Endometrium (tissue), 2 donors: ENCODE measurements around the gene ABCG4.
"Not testable (repeated sequence)": the region's sequence is repeated elsewhere in the genome, so short reads cannot be mapped to it uniquely, and the experiment has no call there.

ENCODE experiments used
- FAIRE-seq: peaks from 2 replicates; lab custom pipeline; 2012; peaks lifted over from hg19 to GRCh38; lab: Jason Lieb, UNC
- donor health status: control.
- donor health status: control.

ABCG4 gene

DNA sequence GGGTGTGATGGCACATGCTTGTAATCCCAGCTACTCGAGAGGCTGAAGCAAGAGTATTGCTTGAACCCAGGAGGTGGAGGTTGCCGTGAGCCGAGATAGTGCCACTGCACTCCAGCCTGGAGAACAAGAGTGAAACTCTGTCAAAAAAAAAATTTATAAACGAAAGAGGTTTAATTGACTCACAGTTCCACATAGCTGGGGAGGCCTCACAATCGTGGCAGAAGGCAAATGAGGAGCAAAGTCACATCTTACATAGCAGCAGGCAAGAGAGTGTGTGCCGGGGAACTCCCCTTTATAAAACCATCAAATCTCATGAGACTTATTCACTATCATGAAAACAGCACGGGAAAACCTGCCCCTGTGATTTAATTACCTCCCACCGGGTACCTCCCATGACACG is 35.5 kb downstream of the ABCG4 start:
- not testable (repeated sequence) for FAIRE-seq

DNA sequence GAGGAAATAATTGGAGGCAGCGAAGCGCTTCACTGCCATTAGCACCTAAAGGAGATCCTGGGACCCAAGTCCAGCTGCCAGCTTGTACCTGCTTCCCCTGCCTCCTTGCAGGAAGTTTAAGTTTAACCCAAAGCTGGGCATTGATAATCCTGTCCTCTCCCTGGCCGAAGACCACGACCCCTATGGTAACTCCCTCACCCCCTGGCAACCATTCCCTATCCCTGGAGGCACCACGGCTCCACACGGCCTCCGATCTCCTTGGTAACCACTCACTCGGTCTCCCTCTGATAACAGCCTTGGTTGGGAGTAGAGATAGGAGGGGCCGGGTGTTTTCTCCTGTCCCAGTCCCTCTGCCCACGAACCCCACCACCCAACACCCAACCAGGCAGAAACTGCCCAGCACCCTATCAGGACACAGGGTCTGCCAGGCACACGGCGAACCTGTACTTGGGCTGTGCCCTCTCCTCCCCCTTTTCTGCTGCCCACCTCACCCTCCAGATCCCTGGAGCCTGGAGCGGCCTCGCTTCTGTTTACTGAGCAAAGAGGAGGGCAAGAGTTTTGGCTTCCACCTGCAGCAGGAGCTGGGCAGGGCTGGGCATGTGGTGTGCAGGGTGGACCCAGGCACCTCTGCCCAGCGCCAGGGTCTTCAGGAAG is 37.3 kb downstream of the ABCG4 start:
- no peak for FAIRE-seq

DNA sequence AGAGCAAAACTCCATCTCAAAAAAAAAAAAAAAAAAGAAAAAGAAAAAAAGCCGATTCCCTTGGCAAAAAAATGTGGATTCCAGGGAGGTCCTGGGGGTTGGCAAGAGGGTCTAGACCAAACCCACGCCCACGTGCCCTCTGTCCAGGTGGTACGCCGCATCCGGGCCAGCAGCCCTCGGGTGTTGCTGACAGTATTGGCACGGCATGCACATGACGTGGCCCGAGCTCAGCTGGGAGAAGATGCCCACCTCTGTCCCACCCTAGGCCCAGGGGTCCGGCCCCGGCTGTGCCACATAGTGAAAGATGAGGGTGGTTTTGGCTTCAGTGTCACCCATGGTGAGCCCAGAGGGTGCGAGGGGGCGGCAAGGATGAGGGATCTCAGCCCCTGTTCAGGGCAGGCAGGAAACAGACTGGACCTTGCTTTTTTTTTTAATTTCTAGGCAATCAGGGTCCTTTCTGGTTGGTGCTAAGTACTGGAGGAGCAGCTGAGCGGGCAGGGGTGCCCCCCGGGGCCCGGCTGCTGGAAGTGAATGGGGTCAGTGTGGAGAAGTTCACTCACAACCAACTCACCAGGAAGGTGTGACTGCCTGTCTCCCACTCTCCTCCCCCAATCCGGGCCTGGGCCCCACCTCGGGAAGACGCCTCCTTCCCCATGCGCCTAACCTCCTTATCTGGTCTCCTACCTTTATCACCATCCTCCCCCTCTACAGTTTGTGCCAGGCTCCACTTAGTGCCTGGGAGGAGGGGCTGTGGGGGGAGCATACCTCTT is 38.5 kb downstream of the ABCG4 start:
- no peak for FAIRE-seq

DNA sequence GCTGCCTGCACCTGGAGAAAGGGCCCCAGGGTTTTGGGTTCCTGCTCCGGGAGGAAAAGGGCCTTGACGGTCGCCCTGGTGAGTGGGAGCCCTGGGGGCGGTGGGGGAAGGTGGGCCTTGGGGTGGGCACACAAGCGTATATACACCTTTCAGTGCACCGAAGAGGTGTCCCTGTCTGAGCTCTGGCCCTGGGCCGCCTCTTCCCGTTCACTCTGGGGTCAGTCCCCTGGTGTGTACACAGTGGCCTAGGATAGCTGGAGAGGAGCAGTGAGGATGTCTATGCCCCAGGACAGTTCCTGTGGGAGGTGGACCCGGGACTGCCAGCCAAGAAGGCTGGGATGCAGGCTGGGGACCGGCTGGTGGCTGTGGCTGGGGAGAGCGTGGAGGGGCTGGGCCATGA is 39.2 kb downstream of the ABCG4 start:
- FAIRE-seq = no peak

DNA sequence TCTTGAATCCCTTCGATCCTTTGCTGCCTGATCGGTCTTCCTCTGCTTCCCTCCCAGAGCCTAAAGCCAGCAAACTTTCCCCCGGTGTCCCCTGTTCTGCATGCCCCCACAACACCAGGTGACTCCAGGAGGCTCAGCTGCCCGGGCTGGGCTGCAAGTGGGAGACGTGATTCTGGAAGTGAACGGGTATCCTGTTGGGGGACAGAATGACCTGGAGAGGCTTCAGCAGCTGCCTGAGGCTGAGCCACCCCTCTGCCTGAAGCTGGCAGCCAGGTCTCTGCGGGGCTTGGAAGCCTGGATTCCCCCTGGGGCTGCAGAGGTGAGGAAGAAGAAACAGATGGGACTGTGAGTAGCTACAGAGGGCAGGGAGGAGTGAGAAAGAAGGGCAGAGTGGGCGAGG is 40.0 kb downstream of the ABCG4 start:
- FAIRE-seq = no peak

DNA sequence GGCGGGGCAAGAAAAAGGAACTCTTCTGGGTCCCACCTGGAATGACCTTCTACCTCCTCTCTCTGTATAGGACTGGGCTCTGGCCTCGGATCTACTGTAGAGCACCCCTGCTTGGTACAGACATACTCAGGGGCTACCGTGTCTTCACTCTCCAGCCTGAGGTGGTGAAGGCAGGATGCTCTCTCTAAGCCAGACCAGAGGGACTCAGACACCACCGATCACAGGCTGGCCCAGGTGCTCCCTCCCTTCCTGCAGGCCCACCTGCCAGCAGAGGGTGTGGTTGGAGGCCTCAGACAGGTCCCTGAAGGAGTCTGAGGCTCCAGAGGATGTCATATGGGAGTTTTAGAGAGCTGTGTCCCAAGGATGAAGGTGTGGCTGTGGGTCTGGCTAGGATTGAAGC is 40.5 kb downstream of the ABCG4 start:
- FAIRE-seq = no peak

DNA sequence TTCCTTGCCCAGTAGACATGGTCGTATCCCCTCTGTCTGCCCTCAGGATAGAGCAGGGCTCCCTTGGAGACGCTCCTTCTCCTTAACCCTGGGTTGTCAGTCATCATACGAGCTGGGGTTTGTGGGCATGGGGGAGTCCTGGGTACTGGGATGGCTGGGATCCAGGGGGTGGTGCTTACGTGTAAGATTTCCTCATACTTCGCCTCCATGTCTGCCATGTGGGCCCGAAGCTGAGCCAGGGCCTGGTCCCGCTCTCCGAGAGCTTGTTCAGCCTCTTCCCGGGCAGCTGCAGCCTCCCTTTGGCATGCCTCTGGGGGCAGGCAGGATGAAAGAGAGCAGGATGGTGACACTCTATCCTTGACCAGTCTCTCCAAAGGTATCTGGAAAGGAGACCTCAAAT is 41.7 kb downstream of the ABCG4 start:
- FAIRE-seq = no peak

DNA sequence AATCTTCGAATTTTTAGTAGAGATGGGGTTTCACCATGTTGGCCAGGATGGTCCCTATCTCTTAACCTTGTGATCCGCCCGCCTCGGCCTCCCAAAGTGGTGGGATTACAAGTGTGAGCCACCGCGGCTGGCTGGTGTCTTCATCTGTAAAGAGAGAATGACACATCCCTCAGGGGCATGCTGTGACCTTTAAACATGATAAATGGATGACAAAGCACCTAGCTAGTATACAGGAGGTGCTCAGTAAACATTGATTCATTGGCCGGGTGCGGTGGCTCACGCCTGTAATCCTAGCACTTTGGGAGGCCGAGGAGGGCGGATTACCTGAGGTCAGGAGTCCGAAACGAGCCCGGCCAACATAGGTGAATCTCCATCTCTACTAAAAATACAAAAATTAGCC is 42.4 kb downstream of the ABCG4 start:
- not testable (repeated sequence) for FAIRE-seq

DNA sequence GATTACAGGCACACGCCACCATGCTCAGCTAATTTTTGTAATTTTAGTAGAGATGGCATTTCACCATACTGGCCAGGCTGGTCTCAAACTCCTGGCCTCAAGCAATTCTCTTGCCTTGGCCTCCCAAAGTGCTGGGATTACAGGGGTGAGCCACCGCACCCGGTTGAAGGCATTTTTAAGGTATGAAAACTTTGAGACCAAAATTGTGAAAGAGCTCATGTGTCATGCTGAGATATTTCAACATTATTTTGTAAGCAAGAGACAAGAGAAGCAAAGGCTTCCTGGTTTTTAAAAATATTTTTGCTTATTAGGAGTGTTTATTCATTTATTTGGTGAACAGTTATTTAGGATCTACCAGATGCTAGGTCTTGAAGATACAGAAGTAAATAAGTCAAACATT is 43.3 kb downstream of the ABCG4 start:
- FAIRE-seq = no peak

DNA sequence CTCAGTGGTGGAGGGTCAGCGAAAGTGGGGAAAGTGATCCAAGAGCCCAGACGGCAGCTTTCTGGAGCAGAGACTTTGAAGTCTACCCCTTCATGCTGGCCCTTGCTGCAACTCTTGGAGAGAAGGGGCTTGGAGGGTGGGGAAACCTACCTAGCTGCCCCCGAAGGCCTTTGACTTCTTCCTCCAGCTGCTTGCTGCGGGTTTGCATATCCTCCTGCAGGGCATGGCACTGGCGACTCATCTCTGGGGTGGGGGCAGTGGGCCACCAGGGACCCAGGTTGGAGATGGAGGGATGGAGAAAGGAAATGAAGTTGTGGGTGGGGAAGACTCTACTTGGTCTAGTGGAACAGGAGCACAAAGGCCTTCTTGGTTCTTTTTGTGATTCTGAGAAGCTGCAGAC is 44.1 kb downstream of the ABCG4 start:
- no peak for FAIRE-seq

DNA sequence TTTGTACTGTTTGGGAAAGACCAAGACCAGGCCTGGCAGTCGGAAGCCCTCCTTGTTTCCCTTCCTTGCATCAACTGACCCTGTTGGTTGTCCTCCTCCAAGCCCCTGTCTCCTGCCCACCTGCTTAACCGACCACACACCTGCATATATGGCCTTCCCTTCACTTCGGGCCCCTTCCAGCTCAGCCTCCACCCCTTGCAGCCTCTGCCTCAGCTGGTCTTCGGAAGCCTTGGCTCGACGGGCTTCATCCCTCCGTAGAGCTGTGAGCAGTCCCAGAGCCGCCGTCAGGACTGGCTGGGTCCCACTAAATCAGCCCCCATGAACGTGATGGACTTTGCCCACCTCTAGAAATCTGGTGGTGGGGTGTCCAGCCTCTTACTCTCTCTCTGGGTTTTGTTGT is 44.8 kb downstream of the ABCG4 start:
- FAIRE-seq = no peak

DNA sequence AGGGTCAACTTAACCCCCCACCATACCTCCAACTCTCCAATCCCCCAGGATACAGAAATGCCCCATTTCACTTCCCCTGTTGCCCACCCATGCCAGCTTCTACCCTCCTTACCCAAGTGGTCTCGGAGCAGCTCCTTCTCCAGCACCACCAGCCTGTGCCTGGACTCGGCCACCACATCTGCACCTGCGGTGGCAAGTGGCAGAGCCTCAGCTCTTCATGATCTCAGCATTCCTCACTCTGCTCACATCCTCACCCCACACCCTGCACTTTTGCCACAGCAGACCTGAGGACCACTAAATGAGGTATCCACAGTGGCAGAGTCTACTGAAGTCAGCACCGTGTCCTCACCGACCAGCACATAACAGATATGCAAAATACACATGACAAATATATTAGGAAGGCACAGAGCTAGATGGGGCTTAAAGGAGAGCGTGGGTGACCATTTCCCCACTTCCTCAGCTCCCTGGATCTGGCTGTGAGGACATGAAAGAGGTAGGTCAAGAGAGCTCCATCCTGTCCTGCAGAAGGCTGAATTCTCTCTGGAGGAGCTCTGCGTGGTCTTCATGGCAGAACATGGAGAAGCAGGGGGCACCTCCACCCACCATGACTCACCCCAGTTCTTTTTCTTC is 46.1 kb downstream of the ABCG4 start:
- FAIRE-seq = no peak

DNA sequence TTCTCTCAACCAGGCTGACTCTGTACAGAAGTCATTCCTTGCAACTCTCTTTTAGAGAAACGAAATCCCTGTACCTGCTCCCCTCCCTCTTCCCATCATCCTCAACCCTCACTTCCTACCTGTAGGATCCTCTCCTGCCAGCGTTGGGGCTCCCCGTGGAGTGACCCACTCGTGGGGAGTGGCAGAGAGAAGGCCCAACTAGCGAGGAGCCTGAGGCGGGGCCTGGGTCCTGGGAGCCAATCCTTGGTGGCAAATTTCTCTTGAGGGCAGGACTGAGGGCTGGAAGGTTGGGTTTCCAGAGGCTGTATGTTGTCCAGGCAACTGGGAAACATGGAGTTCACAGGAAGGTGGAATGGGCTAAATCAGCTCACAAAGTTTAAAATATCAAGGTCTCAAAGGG is 46.8 kb downstream of the ABCG4 start:
- no peak for FAIRE-seq

DNA sequence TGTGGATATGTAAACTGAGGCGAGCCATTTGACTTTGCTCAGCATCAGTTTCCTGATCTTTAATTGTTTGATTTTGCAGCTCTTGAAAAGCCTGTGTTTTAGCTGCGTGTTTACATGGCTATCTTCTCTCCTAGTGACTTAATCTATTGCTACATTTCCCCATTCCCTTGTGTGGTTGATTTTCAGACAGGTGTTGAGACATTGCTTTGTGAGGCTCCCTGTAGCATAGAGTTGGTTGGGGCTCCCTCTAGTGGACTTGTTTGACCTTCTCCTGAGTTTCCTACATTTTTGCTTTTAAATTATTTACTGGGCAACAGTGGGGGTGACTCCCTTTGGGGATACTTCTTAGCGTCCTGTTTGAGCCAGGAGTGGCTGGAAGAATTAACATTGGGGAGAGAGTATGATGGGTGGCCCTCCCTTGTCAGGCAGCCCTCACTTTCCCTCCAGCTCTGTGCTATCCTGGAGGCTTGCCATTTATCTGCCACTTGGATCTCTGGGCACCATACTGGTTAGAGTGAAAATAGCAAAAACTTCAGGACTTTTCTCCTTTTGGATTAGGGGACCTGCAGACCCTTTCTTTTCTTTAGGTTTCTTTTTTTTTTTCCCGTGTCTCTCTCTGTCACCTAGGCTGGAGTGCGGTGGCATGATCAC is 48.1 kb downstream of the ABCG4 start:
- peak; percentile 88 for FAIRE-seq

DNA sequence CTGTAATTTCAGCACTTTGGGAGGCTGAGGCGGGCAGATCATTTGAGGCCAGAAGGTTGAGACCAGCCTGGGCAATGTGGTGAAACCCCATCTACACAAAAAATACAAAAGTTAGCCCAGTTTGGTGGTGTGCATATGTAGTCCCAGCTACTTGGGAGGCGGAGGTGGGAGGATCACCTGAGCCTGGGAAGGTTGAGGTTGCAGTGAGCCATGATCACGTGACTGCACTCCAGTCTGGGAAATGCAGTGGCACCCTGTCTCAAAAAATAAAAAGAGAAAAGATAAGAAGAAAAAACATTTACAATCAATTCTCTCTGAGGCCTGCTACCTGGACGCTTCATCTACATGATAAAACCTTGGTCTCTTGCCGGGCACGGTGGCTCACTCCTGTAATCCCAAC is 50.1 kb downstream of the ABCG4 start:
- FAIRE-seq = no peak

DNA sequence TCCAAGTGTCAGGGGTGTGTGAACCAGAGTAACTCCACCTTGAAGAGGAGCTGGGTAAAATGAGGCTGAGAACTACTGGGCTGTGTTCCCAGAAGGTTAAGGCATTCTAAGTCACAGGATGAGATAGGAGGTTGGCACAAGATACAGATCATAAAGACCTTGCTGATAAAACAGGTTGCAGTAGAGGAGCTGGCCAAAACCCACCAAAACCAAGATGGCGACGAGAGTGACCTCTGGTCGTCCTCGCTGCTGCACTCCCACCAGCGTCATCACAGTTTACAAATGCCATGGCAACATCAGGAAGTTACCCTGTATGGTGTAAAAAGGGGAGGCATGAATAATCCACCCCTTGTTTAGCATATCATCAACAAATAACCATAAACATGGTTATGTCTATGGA is 52.4 kb downstream of the ABCG4 start:
- FAIRE-seq = not testable (repeated sequence)

DNA sequence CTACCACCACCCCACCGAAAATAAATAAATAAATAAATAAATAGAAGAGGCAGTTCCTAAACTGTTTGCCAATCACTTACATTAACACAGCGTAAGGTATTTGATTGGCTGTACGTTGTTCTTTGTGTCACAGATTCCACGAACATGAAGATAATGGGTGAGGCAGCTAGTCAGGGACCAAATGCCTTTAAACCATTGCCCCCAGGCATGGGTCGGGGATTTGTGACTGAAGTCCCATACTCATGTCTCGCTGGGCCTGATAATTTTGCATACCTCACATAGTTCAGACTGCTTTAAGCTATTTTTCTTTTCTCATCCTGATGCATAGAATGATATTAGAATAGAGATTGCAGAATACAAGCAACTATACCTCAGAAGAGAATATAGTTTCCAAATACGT is 53.7 kb downstream of the ABCG4 start:
- FAIRE-seq = no peak

DNA sequence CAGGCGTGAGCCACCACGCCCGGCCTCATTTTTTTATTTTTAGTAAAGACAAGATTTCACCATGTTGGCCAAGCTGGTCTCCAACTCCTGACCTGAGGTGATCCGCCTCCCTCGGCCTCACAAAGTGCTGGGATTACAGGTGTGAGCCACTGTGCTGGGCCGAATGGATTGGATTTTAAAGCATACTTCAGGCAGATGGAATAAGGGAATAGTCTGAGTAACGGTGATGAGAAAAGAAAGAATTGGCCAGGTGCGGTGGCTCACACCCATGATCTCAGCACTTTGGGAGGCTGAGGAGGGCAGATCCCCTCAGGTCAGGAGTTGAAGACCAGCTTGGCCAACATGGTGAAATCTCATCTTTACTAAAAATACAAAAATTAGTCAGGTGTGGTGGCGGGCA is 55.2 kb downstream of the ABCG4 start:
- no peak for FAIRE-seq

DNA sequence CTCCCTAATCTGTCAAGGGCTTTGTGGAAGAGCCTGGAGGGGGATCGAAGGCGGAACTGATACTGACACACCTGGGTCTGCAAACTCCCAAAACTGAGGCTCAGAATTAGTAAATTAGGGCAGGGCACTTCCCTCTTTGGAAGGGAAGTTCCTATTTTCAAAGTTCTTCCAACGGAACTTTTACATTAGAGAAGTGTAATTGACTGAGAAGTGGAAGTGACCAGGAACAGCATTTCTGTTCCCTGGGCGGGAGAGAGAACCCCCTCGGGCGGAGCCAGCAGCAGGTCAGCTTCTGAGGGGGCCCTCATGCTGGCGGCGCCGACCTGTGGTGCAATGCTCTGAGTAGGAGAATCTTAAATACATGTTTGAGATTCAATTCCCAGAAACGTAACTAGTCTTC is 56.2 kb downstream of the ABCG4 start:
- no peak for FAIRE-seq

DNA sequence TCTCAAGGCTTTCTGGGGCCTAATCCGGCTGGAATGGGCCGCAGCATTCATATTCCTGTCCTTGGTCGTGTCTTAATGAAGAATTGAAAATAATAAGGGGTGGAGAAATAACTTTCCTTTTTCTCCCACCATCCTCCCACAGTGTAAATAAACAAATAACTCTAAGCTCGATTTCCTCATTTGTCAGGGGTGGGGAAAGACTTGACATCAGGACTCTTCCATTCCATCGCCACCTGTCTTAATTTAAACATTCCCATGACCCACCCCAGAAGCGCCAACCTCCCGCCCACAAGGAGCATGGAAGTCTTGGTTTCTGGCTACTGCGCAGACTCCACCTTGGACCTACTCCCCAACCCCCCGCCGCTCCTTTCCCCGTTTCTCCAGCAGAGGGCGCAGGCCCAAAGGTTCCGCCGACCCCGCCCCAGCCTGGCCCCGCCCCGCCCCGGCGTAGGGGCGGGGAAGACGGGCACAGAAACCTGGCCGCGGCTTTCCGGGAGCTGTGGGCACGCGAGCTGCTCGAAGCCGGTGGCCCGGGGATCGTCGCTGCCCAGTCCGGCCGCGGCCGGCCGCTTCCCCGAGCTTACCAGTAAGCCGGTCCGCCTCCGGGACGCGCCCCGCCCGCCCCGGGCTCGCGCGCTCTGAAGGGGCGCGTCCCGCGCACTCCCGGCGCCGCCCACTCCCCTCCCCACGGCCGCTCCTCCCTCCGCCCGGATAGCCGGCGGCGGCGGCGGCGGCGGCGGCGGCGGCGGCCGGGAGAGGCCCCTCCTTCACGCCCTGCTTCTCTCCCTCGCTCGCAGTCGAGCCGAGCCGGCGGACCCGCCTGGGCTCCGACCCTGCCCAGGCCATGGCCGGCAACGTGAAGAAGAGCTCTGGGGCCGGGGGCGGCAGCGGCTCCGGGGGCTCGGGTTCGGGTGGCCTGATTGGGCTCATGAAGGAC is 57.0 kb downstream of the ABCG4 start, which contains the start of gene CBL:
Gene CBL (plus strand): TSS at position 766 of the 937 bp plus-strand sequence. CDS start 79 bp downstream, at position 845.
- no peak for FAIRE-seq

DNA sequence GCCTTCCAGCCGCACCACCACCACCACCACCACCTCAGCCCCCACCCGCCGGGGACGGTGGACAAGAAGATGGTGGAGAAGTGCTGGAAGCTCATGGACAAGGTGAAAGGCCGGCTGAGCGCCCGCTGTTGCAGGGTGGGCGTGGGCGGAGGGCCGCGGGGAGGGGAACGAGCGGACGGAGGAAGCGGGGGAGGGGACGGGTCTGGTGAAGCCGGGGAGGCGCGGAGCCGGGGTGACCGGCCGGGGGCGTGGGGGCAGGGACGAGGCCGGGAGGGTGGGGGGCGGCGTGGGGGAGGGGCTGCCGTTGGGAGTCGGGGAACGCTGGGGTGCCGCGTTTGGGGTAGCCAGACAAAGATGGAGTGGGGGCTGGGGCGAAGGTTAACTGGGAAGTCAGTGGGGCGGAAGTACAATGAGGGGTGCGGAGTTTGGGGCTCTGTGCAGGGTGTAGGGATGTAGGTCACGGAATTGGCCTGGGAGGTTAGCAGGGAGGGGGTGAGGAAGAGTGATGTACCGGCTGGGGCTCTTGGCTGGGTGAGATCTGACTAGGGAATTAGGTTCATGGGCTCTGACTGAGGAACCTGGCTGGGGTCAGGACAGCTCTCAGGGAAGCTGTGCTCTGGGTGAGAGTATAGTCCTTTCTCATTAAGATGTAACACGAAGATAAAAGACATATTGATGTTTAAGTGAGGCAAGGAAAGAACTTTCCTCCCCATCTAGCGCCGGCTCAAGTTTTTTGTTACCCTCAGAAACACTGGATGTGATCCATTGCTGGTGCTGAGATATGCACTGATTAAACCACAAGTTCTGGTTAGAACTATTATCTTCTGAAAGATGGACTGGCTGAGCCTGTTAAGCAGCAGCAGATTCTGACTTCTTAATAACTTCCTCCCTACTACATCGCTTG is 57.9 kb downstream of the ABCG4 start:
- no peak for FAIRE-seq
